ENCODE measurements around the gene BBIP1.

BBIP1 gene, protein sequence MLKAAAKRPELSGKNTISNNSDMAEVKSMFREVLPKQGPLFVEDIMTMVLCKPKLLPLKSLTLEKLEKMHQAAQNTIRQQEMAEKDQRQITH

DNA sequence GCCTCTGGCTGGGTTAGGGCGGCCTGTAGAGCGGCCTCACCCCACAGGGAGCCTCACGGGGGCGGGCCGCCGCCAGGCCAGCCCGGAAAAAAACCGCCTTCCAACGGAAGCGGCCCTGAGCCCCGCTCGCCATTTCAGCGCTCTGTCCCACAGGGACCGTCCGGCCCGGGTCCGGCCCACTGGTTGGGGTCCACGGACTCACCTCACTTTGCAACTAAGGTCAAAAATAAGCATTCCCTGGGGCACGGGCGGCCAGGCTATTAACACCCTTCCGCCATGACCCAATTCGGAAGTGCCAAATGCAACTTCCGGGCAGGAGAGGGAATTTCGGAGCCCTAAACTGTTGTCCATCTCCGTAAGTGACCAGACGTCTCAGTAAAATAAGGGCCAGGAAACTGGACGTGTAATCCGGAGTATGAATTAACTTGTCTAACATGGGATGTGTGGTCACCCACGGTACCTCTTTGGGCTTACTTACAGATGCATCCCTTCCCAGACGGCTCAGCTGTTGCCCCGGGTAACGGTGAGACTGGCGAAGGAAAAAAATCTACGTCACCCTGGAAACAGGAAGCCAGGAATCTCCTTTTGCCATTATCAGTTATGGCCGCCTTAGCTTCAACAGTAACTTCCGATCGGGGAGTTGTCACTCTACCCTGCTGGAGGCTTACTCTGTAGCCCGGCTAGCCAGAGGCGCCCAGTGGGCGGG lies at the start of gene BBIP1:
BBIP1 (minus strand) TSS at position 538 of the 706 bp plus-strand sequence. CDS start 1,023 bp downstream, outside the sequence.
- no peak for DNase-seq

DNA sequence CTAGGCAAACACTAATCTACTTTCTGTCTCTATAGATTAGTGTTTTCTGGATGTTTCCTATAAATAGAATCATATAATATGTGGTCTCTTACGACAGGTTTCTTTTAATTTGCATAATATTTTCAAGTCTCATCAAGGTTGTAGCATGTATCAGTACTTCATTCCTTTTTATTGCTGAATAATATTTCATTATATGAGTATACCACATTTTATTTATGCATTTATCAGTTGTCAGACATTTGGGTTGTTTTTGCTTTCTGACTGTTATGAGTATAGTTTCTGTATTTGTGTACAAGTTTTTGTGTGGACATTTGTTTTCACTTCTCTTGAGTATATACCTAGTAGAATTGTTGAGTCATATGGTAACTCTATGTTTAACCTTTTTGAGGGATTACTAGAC lies 48.7 kb upstream of the BBIP1 start:
- no peak for DNase-seq

DNA sequence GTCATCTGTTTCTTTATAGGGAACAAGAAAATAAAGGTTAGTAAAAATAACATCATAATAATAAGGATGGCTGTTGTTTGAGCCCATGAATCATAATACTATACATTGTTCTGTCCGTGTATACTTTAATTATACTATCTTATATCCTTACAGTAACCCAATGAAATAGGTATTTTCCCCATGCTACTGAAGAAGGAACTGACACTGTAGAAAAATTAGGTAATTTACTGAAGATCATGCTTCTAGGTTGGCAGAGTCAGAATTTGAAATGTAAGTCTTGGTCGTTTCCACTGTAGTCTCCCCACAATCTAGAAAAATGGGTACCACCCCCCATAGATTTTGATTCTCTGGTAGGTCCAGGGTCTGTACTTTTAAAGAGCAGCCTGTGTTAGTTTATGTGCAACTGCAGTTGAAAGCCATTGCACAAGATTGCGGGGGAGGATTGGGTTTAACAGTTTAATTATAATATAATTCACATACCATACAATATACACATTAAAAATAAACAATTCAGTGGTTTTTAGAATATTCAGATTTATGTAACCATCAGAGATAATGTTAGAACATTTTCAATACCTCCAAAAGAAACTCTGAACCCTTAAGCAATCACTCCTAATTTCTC lies 48.1 kb upstream of the BBIP1 start:
- no peak for DNase-seq

DNA sequence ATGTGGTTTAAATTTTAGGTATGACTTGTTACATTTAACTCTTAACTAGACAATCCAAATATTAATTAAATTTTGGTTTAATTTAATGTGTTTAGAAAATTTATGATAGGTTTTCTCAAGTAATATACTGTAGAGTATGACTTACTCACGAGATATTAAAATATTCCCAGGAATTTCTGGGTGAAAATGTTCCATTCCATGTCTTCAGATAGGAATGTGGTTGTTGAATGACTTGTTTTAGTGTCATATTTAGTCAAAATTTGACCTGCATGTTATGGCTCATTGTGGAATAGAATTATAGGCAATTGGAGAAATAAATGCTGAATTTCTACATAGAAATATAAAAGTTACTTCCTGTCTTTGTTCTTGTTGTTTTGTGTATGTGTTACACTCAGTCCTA lies 47.2 kb upstream of the BBIP1 start:
- no peak for DNase-seq

DNA sequence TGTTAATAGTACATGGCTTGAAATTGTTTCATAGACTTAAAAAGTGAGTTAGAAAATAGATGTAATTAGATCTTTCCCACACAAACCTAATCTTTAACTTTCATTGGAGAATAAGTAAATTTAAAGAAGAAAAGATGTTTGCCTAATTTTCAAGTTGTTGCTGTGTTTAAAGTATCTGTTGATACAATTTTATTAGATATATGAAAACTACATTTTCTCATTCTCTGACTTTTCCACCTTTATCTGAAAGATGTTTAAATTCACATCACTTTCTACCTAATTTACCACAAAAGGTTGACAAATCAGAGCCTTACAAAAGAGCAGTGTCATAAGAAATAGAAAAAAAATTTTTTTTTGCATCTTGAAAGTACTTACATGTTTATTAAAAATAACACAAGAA lies 46.2 kb upstream of the BBIP1 start:
- no peak for DNase-seq

DNA sequence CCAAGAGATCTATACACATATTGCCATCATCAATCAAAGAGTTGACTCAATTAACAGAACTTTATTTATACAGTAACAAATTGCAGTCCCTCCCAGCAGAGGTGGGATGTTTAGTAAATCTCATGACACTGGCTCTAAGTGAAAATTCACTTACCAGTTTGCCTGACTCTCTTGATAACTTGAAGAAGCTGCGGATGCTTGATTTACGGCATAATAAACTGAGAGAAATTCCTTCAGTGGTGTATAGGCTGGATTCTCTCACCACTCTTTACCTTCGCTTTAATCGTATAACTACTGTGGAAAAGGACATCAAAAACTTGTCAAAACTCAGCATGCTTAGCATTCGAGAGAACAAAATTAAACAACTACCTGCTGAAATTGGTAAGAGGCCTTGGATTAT lies 45.7 kb upstream of the BBIP1 start:
- DNase-seq, result no peak

DNA sequence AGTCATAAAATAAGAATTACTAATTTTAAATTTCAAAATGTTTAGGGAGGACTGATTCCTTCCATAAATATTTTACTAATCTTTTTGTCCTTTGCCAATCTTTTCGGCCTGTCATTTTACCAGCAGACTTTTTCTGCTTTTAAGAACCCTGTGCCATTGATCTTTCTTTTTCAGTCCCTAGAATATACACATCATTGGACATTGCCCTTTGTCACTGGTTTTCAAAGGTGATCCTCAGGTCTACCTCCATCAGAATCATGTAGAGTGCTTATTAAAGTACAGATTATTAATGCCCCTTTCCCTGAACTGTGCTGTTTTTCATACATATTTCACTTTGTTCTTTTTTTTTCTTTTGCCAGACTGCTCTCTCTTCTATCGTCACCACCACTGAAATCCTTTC lies 44.2 kb upstream of the BBIP1 start:
- no peak for DNase-seq

DNA sequence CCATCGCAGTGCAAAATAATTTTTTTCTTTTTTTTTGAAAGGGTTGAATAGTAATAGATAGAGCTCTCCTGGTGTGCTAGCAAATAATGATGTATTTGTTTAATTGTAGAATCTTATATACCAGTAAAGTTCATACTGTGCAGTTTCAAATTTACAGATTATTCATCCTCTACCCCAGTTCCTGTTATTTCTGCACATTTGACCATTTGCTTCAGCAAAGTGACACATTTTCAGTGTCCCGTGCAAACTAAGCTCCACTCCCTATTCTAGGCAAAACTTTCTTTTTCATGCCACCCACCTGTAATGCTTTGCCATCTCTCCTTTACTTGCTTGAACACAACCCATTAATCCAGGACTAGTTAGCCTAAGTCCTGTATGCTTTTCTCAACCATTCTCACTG lies 43.5 kb upstream of the BBIP1 start:
- no peak for DNase-seq

DNA sequence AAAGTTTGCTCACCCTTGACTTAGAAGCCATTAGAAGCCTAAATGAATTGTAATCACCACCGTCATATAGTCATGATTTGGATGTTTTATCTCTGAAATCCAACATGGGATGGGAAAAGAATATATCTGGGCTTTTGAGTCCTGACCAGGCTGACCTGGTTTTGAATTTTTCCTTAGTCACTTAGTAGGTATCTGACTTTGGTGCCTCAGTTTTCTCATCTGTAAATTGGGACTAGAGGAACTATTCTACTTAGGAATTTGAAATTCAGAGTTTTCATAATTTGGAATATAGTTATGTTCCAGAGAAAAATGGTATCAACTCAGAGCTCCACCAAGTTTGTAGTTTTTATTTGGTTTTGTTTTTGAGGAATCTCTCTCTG lies 41.3 kb upstream of the BBIP1 start:
- DNase-seq, result no peak

DNA sequence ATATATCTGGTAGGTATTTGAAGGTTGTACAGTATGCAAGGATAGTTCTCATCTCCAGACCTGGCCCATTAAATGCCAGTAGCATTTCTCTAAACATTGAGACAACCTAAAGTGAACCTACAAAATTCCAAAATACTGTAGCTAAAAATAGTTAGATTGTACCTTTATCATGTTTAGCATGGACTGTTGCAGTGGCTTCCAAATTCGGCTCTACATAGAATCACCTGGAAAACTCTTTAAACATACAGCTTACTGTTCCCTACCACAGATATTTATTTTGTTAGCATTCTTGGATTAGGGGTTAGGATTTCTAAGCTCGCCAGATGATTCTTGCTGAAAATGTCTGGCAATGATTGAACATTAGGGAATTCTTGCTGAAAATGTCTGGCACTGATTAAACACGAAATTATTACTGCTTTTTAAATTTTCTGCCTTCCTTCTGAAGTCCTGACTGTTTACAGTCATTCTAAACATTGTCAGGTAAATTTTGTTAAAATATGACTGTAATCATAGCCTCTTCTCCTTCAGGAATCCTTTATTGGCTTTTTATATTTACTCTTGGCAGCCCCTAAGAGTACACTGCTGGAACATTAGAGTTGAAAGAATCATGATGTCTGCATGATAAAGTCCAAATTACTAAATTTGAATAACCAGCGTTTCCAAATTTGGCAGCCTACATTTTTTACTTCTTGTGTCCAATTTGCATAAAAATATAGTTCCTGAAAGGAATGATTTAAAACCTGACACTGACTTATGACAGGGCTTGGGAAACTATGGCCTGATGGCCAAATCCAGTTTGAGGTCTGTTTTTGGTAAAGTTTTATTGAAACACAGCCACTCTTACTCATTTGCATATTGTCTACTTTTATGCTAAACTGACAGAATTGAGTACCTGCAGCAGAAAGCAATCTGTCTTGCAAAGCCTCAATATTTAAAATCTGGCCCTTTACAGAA lies 40.7 kb upstream of the BBIP1 start:
- no peak for DNase-seq

DNA sequence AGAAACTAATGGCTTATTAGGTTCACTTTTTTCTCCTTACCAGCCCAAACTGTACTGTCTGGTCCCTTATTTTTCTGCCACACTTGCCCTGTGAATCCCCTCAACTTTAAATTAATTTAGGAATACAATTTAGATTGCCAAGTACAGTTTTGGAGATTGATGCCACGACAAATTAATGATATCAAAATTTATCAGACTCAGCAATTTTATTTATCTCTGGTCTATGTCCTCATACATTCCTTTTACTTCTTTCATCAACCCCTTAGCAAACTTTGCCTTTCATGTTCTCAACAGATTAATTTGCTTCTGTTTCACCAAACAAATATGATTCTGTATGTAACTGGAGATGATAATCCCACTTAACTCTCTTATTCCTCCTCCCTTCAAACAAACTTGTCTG lies 38.6 kb upstream of the BBIP1 start:
- DNase-seq, result no peak

DNA sequence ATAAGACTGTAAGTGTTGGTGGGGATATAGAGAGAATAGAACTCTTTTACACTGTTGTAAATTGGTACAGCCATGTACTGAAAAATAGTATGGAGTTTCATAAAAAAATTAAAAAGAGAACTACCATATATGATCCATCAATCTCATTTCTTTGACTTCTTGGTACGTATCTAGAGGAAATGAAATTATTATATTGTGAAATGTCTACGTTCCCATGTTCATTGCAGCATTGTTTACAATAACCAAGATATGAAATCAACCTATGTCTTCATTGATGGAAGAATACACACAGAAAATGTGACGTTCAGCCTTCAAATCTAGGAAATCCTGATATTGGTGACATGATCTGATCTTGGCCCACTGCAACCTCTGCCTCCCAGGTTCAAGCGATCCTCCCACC lies 32.4 kb upstream of the BBIP1 start:
- DNase-seq, result no peak

DNA sequence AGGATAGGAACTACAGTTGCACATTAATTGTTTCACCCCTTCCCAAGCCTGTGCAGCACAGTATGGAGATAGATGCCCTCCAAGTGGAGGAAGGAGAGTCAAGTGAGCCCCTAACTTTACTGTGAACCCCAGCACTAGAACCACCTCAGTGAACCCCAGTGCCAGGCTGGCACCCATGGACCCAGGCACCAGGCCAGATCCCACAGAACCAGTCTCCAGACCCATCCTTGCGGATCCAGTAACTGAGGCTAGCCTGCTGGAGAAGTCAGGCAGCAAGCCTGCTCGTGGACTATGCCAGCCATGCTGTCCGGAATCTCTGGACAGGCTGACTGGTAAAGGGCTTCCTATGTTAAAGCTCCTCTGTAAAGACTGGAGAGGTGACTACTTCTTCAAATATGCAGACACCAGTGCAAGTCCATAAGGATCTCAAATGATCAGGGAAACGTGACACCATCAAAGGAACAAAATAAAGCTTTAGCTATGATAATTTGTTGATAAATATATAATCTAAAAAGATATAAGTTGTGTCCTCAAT lies 28.1 kb upstream of the BBIP1 start:
- DNase-seq, result no peak

DNA sequence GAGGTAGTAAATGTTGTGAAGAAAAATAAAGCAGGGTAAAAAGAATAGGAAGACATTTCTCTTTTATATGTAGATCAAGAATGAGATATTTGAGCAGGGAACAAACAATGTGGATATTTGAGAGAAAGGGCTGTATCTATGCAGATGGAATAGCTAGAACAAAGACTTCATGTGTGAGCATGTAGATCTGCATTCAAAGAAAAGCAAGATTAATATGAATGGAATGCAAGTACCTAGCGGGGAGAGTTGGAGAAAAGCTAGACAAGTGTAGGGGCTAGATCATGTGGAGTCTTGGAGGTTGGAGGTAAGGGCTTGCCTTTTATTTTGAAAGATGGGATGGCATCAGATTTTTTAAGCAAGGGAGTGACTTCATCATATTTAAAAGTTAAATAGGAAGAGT lies 27.5 kb upstream of the BBIP1 start:
- no peak for DNase-seq

DNA sequence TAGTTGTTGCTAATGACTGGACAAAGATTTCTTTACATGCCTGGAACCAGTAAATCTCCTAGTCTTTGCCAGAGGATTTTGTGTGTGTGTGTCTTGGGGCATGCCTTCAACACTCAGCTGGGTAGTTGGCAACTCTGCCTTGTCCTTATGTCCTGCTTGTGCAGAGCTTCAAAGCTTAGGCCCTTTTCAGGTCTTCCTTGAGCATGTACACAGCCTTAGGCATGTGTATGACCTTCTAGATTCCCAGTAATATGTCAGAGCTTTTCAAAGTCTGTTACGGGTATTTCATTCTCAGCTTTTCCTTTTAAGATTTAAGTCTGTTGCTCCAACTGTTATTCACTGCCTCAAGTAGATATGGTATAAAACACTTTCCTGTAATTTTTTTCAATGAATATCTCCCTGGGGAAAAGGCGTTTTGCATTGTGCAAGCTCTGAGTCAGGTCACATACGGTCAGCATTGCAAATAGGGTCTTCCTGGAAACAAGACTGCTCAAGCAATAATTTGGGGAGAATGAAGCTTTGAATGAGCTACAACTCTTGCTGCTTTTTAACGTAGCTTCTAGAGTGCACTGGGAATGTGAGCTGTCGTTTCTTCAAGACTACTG lies 25.9 kb upstream of the BBIP1 start:
- no peak for DNase-seq

DNA sequence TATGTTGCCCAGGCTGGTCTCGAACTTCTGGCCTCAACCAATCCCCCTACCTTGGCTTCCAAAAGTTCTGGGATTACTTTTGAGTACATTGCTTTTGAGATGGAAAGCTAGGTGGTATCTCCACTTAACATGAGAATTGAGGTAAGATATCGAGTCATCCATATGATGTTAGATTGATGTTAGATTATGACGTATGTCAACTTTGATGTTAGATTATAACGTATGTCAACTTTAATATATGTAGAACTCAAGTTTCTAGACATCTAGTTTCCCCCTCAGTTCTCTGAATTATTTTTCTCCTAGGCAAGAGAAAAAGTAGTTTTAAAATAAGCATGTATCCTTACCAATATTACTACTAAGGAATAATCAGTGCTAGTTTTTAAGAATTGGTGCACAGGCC lies 20.4 kb upstream of the BBIP1 start:
- no peak for DNase-seq

DNA sequence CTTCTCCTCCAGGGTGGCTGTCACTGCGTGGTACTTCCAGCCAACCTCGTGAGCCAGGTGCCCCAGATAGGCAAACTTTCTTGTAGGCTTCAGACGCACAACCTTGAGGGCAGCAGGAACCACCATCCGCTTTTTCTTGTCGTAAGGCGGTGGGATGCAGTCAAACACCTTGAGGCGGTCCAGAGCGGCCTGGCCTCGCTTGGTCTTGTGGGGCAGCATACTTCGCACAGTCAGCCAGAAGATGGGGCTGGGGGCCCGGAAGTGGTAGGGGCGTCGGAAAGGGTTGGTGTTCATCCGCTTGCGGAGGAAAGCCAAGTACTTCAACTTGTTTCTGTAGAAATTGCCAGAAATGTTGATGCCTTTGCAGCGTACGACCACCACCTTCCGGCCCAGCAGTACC lies 17.8 kb upstream of the BBIP1 start:
- no peak for DNase-seq

DNA sequence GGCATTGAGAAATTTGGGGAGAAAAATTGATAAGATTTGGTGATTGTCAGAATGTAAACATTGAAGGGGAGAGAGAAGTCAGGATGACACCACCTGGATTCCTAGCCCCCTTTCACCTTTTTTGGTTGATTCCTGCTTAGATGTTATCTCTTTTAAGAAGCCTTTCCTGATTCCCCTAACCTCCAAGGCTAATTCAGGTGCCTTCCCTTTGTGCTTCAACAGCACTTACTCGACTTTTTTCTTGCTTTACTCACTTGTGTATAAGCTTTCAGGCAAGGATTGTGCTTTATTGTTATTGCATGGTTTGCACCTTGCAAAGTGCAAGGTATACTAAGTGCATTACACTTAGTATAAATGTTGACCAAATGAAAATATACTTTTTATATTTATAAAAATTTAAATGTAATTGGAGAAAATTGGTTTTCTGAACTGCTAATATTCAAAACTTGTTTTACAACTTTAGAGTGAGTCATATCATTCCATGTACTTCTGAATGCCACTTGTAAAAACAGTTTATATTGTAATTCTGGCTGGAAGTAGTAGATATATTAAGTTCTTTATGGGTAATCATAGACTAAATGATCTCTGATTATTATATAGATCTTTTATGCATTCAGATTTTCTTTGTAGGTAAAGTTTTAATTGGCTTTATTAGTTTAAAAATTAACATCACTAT lies 13.7 kb upstream of the BBIP1 start:
- DNase-seq, result no peak

DNA sequence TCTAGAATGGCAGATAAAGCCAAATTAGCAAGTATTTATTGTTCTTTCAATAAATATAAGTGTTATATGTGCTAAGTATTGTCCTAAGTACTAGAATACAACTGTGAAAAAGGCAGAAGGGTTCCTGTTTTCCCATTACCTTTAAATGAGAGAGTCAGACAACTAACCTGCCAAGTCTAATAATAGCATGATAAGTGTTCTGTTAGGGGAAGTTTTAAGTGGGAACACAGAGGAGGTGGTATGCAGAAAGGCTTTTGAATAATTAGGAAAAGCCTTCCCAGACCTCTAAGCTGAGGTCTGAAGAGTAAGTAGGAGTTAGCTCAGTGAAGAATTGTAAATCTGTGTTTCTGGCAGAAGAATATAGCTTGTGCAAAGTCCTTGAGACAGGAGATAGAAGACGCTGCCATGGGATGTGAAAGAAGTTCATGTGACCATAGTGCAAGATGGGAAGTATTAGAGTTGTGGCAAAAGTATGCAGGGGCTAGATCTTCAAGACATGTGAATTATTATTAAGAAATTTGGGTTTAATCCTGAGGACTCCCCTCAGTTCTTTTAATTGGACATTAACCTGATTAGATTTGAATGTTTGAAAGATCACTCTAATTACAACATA lies 12.9 kb upstream of the BBIP1 start:
- no peak for DNase-seq

DNA sequence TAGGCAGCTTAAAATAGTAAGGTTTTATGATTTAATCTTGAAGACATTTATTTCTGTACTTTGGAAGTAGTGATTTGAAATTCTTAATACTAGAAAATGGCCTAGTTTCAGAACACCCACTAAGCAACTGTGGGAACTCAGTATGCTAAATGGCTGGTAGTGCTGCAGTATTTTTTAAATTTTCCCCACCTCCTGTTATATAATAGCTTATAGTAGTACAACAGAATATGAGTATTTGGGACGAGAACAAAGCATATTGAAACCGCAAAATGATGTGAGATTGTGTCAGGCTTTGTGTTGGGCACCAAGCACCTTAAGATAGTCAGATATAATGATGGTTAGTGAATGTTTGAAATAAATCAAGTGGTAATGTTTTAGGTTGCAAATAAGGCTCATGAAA lies 8.5 kb upstream of the BBIP1 start:
- no peak for DNase-seq

DNA sequence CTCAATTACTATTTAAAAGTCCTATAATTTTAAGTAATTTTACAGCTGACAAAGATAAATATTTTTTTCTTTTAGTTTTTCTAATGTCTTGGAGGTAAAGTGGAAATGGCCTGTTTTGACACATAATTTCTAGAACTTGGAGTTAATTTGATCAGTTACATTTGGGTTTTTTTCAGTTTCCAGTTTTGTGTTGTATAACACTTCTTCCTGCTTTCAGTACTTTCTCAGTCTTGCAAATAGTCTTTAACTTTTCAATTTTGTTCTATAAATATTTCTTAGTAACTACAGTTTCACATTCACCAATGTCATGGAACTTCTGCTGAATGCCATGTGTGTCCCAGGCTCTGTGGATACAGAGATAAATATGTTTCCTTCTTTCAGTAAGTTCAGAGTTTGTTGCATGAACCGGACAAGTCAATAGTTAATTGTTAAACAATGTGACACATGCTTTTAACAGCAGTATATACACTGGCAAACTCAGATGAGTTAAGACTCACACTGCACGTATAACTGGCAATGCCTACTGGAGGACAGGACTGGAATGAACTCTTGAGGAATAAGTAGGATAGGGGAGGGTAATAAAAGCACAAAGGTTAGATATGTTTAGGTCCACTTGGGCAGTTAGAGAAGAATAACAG lies 5.0 kb upstream of the BBIP1 start:
- peak; percentile 16 for DNase-seq
